ENCODE data around the gene ELK3. TPM values are rescaled to one million over a fixed set of nuclear protein-coding genes. Genes with fewer than 3 reads are reported as not detected.
A peak's percentile ranks its signal among the peaks of the same experiment; 100 is the strongest.

ELK3 gene
- total and polyA plus RNA-seq, 2 of the 13 experiments (the other 11 are each of a cell fraction or from before 2014, with no cell fraction given): 2.9 to 3.2 TPM

DNA sequence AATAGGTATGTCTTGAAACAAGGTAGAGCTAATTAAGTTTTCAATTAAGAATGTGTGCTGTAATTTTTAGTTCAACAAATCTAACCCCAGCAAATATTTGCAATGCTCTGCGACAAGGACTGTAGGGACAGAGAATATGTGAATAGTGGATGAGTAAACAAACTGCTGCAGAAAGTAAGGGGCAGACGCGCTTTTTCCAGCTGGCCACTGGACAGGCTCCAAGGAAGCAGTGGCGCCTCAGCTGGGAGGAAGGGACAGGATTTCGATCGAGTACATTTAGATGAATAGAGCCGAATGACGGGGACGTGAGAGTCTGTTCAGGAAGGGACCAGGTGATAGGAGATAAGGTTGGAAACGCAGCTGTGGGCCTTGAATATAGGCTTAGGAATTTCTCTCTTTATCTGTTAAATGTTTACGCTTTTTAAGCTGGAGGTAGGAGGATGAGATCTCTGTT lies 69.3 kb downstream of the ELK3 start (continued):
- no peak for TF ChIP-seq SRY (CRISPR knock-in tag; IDR thresholded peaks at IDR 0.05)
- TF ChIP-seq ZNF709 (CRISPR knock-in tag; IDR thresholded peaks at IDR 0.05): 0 out of 2 replicates have a peak, but pooled peaks have one; percentile 27
- peak; percentile 80 for TF ChIP-seq FOXA3 (CRISPR knock-in tag; IDR thresholded peaks at IDR 0.05)
- TF ChIP-seq ZNF781 (CRISPR knock-in tag; IDR thresholded peaks at IDR 0.05; ENCODE audit: borderline replicate concordance, not compliant biosample characterization): no peak
- TF ChIP-seq, protein P1, sequence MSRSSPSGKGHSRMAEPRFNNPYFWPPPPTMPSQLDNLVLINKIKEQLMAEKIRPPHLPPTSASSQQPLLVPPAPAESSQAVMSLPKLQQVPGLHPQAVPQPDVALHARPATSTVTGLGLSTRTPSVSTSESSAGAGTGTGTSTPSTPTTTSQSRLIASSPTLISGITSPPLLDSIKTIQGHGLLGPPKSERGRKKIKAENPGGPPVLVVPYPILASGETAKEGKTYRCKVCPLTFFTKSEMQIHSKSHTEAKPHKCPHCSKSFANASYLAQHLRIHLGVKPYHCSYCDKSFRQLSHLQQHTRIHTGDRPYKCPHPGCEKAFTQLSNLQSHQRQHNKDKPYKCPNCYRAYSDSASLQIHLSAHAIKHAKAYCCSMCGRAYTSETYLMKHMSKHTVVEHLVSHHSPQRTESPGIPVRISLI (CRISPR knock-in tag; IDR thresholded peaks at IDR 0.05; ENCODE audit: borderline replicate concordance): peak; percentile 43; the same call in 1 of the 2 replicates
- no peak for TF ChIP-seq NCOR1 (IDR thresholded peaks at IDR 0.05; ENCODE audit: borderline replicate concordance, low read length)
- TF ChIP-seq NONO (IDR thresholded peaks at IDR 0.05): no peak
- peak; percentile 62; the same call in 1 of the 2 replicates for TF ChIP-seq NONO (CRISPR knock-in tag; conservative IDR thresholded peaks at IDR 0.05)
- peak; percentile 66; the same call in 1 of the 2 replicates for TF ChIP-seq HDAC2 (CRISPR knock-in tag; IDR thresholded peaks at IDR 0.05)
- TF ChIP-seq ASH2L (IDR thresholded peaks at IDR 0.05; ENCODE audit: insufficient read length, low read depth, low read length): no peak
- TF ChIP-seq ZNF510 (CRISPR knock-in tag; IDR thresholded peaks at IDR 0.05; ENCODE audit: low read depth): 0 out of 2 replicates have a peak, but pooled peaks have one; percentile 39
- no peak for TF ChIP-seq SNAPC2 (CRISPR knock-in tag; IDR thresholded peaks at IDR 0.05)
- peak; percentile 85 for TF ChIP-seq PITX1 (CRISPR knock-in tag; IDR thresholded peaks at IDR 0.05)
- peak; percentile 68; the same call in 1 of the 2 replicates for TF ChIP-seq NR2F2 (IDR thresholded peaks at IDR 0.05; ENCODE audit: borderline replicate concordance, low read depth)
- TF ChIP-seq TAF15 (IDR thresholded peaks at IDR 0.05; ENCODE audit: low read depth, low read length, poor library complexity, severe bottlenecking): no peak
- TF ChIP-seq FOXO1 (CRISPR knock-in tag; IDR thresholded peaks at IDR 0.05): peak; percentile 81; the same call in 1 of the 2 replicates
- TF ChIP-seq, protein P2, sequence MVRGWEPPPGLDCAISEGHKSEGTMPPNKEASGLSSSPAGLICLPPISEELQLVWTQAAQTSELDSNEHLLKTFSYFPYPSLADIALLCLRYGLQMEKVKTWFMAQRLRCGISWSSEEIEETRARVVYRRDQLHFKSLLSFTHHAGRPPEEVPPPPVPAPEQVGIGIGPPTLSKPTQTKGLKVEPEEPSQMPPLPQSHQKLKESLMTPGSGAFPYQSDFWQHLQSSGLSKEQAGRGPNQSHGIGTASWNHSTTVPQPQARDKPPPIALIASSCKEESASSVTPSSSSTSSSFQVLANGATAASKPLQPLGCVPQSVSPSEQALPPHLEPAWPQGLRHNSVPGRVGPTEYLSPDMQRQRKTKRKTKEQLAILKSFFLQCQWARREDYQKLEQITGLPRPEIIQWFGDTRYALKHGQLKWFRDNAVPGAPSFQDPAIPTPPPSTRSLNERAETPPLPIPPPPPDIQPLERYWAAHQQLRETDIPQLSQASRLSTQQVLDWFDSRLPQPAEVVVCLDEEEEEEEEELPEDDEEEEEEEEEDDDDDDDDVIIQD (CRISPR knock-in tag; IDR thresholded peaks at IDR 0.05; ENCODE audit: low read depth): no peak

Data from HepG2 (cell line).